HT-29 (cell line): ENCODE results near the gene RELN. TPM values are rescaled to one million over a fixed set of nuclear protein-coding genes. Genes with fewer than 3 reads are reported as not detected.

Experiments used
- DNase-seq: peaks from one replicate; pipeline ENCODE4 v3.0.0-alpha.2; 2015; ENCODE audit warnings: low spot score
- total RNA-seq: library from RNA; depleted of rRNA; stranded (reverse); fragments of >200 nt; shearing (Covaris generic); gene quantifications from 2 replicates; pipeline ENCODE4 v1.2.3, GENCODE V29; 2014

RELN gene
- total RNA-seq, 1 experiment from 2014 or later = not detected

DNA sequence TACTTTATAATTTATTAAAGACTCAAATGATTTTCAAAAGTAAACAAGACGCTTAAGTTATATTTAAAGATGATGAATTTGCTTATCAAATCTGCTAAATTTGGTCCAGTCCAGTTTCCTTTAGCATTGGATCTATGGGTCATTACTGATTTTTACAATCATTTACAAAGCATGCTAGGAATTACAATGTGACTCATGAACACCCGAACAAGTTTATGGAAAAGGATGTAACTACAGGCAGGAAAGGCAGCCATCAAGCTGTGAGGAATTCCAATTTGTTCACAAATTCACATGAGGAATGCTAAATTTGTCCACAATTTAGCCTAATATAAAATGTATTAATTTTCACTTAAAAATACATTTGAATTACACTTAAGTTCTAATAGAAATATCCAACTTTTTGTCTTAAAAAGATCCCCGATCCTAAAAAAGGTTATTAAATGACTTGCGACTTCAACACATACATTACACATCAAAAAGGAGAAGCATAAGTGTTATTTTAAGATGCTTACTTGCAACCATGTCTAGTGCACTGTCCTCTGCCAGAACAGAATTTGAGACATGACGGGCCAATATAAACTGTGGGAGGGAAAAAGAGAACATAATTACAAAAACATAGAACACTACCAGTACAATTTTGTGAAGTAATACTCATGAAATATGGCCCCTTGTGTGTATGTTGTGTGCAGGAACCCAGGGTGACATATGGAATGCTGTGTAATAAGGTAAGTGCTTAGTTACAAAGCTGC lies 349.3 kb downstream of the RELN start:
- no peak for DNase-seq

DNA sequence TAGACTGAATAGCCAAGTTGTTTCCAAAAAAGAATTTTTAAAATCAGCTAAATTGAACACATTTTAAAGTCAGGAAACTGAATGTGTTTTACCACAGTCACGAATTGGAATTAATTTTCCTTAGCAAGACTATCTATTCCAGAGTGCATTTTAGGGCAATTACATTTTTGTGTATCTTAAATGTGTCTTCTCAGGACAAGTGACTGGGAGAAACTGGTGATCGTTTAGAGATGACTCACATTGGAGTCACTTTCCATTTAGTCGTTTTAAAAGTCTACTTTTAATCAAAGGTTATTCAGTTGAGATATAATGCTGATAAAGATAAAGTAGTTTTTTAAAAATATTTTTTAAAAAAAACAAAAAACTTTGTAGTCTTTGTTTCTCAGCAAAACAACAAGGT lies 351.7 kb downstream of the RELN start:
- no peak for DNase-seq

DNA sequence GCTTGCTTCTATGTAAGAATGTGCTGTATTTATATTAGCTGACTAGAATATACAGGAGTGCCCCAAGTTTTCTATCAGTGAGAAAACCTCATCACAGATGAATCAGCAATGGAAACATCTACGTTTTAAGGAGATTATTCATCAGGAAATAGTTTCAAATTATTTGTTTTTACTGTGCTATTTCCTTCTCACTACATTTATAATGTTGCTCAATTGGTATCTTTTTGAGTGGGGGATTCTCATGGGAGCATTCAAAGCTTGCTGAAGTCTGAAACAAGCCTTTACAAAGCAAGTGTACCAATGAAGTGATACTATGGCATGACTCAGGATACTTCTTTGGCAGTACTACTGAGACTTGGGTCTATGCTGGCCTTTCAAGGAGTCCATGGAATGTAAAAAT lies 352.4 kb downstream of the RELN start:
- DNase-seq = no peak

DNA sequence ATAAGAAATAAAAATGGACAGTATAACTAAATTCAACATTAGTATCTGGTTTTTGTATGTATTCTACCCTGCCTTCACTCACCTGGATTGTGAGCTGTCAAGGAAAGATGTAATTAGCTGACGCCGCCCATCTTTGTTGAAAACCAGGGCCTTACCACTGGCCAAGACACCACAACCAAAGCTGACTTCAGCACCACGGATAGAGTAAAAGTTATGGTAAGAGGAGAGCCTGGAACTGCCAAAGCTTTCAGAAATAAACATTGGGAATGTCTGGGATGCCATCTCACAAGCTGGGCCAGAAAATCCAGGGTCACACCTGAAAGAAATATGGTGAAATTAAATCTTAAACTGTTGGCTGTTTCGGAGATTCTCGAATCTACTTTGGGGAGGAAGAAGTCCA lies 353.3 kb downstream of the RELN start:
- peak; percentile 51 for DNase-seq

DNA sequence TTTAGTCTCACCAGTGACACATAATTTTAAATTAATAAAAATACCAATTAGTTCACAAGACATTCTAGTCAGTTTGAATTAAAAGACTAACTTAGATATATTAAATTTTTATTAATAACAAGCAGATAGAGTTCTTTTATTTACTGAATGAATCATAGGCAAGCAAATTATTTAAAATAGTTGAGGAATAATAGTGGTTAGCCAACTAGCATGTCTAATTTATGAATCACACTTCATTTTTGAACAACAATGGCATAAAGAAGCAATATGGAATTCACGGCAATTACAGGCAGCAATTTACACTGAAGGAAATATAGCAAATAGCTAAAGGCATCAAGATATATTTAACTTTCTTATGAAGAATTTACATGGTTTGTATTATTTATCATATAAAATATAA lies 356.5 kb downstream of the RELN start:
- no peak for DNase-seq

DNA sequence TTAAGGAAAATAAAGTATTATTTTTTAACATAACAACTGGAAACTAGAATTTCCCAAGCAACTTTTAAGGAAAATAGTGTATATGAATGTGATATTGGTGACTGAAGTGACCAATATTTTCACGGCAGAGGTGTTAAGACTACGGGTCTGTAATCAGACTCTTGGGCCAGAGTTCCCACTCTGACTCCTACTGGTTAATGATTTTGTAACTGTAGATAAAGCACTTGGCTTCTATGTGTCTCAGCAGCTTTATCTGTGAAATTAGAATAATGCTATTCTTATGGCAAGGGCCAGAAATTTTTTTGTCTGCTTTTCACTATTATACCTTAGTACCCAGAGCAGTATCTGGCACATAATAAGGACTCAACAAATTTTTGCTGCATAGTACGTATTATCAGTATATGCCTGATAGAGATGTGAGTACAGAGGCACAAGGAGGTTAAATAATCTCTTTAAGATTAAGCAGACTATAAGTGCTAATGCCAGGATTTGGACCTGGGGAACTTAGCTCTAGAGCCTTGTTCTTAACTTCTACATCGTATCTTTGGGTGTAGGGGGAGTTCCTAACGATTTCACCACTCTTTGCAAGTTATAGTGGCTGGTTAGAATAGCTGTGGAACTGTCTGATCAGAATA lies 357.3 kb downstream of the RELN start:
- no peak for DNase-seq

DNA sequence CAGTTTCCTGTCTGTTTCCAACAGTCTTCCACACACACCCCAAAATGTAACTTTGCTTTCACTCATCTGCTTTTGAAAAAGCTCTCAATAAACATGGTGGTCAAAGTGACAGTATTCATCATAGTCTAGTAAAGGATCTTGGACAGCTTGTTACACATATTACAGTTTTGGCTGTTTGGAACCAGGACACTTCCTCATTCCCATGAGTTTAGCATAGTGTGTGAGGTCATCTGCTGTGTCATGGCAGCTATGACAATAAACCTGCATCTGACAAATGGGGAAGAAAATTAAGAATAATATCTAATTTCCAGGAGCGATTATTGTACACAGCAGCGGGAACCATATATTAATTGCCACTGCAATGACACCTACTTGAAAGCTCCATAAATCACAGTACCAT lies 359.1 kb downstream of the RELN start:
- DNase-seq = no peak

DNA sequence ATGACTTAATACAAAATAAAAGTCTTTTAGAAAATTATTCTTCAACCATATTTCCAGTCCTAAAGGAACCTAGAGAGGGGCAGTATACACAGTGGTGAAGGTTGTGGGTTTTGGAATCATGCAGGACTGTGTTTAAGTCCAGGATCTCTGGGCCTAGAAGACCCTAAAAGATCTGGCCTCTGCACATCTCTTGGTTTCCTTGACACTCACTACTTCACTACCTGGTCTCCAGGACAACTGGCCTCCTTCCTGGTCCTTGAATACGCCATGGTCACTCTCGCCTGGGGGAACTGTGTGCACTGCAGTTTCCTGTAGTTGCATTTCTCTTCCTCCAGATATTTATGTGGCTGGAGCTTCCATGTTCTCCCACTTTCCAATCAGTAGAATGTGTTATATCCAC lies 360.7 kb downstream of the RELN start:
- DNase-seq = no peak

DNA sequence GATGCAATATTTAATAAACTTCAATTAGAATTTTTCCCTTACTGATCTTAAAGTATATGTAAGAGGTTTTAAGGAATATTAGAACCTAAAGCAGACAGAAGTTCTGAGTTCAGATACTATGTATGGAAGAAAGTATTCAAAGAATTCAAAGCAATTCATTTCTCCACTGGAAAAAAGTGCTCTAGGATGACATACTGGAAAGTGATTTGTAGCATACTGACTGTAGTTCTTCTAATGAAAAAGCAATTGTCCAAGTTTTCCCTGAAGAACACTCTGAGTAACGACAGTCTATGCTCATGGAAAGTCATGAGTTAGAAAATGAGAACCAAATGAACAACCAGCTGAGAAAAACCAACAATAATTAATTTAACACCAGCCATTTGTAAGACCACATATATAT lies 362.7 kb downstream of the RELN start:
- no peak for DNase-seq

DNA sequence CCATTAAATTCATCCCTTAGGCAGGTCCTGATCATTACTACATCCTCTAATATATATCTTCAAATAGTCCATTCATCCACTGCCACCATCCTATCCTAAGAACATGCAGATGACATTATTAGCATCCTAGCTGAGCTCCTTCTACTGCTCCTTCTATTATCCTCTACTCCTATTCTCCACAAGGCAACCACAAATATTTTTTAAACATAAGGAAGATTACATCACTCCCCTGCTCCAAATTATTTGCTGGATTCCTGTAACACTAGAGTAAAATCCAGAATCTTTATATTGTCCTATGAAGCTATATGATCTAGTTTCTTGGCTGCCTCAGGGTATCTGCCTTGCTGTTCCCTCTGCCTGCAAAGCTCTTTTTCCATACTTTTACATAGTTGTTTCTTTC lies 367.2 kb downstream of the RELN start:
- DNase-seq = no peak

DNA sequence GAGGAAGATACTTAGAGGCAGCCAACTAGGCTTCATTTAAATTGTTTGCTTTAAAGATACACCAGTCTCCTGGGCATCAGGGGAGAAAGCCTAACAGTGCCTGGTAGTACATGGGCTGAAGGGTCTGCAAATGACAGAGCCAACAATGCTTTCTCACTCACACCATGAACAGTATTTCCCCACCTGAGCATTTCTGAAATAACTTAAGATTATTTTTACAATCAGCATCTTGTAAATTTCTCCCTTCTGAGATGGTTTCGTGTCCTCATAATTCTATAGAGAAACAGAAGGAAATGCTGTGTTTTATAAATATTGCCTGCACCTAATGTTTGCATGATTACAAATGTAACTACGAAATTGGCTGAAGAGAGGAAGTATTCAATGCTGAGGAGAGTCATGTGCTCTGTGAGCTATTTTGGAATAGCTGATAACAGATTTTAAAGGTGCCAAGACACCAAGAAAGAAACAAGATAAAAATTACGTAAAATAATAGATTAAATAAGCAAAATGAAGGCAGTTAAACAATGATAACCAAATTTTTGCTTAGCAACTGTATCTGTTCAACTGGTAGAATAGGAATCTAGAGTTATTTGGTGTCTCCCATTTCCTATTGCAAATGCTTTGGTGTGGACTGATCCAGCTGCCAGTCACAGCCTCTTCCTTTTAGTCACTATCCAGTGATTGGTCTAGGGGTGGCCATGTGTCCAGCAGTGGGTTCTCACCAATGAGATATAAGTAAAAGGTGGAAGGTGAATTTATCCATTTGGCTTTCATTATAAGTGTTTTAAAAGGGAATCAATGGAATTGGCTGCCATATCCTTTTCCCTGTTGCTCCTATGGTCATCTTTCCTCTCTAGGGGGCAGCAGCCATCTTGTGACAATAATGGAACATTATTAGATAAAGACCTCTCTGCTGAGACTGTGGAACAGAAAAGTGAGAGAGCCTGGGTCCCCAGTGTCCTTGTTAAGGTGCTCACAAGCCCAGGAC lies 375.5 kb downstream of the RELN start:
- peak; percentile 52 for DNase-seq

DNA sequence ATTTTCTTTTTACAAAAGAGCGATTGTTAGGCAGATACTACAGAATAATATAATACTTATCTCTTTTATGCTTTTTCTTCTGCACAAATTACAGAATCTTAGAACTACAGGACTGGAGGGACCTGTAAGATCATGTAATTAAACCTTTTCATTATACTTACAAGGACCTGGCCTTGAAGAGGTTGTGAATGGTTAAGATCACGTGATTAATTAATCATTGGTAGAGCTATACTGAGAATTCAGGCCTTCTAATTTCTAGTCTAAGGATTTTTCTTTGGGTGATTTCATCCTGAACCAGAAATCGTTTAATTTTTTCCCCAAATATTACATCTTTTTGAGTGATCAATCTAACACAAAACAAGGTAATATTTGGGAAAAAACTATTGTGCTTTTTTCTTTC lies 379.7 kb downstream of the RELN start:
- no peak for DNase-seq

DNA sequence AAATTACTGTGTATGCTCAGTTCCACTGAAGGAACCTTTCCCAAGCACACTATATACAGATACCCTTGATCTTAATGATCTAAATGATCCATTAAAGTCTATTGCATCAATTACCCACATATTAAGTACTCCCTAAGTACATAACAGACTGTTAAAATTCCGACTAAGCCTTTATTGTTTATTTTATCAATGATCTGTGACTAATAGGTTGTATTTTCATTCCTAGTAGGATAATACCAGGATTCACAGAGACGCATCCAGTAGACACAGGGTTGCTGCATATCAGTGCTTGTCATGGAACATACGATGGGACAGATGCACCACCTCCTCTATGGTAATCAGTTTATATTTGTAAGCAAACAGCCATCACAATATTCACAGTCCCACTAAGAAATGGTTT lies 383.8 kb downstream of the RELN start:
- DNase-seq = no peak

DNA sequence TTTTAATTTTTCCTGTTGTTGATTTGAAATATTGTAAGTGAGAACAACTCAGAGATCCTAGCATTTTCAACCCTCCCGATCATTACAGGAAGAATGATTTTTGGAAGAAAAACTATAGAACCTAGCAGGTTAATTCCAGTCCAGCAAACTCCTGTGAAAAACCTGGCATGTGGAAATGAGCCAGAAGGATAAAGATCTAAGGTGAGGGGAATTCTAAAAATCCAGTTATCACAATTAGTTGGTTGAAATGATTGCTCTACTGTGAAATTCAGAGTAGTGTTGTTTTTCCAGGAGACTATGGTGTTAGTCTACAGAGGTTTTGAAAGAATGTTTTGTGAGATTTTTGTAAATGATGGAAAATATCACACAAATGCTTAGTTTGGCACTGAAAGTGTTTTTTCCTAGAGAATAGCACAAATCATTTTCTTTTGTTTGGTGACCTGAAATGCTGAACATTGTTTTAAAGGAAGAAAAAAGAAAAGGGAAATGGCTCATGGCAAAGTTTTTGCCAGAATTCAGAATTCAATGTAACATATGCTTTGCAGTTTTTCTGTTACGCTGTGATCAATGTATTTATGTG lies 391.0 kb downstream of the RELN start:
- no peak for DNase-seq

DNA sequence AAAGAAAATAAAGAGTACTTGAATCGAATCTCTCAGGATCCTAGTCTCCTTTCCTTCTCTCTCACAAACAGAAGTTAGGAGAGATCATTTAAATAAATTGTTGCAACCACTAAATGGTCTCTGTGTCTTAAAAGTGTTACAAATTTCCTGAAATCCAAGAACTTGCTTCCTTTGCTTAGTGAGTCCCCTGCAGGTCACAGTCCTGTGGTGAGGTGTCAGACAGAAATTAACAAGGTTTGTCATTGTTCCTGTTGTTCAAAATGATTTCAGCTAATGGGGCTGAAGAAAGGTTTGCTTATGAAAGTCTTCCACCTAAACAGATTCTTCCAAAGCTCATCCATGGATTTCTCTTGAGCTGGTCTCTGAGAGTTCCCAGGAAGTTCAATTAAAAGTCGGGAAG lies 391.9 kb downstream of the RELN start:
- DNase-seq = no peak

DNA sequence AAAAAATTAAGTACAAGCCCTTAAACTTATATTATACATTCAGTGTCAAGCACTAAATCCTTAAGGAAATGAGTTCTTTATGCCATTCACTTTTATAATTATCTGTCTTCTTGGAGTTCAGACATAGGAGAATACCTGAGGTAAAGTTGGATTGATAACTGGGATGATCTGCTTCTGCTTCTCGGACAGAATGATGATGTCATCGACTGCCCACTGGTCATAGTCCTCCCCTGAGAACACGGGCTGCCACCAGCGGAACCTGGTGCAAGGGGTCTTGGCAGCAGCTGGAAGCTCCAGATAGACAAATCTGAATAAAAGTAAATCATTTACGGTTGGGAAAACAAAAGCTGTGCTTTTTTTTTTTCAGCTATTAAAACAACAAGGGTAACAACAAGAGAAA lies 395.3 kb downstream of the RELN start:
- no peak for DNase-seq

DNA sequence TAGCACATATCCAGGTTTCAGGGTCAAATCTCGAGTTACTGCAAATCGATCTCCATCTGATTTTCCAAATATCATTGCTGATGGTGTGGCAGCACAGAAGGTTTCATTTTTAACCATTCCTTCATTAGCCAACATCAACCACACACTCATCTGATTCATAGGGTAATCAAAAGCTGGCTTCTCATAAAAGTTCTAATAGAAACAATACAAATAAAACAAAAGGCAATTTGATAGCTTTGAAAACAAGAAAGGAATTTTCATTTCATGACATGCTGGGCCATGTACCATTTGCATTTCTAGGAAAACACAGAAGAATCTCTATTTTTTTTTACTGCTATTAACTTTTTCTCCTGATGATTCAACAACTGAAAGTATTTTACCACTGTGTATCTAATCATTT lies 395.8 kb downstream of the RELN start:
- DNase-seq = no peak

DNA sequence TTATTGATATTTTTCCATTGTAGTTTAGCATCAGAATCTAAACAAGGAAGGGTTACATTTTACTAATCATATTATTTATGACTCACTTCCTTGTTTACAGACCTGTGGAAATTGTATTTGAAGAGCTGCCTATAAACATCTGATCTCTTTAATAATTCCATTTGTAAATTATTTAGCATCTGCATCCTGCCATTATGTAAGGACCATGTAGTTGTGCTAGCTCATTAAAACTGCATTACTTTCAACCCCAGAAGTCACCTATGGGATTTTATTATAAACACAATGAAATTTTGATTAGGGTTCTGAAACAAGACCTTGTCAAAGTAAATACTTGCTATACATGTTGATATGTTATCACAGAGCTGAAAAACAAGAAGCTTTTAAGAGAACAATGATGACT lies 396.6 kb downstream of the RELN start:
- no peak for DNase-seq

DNA sequence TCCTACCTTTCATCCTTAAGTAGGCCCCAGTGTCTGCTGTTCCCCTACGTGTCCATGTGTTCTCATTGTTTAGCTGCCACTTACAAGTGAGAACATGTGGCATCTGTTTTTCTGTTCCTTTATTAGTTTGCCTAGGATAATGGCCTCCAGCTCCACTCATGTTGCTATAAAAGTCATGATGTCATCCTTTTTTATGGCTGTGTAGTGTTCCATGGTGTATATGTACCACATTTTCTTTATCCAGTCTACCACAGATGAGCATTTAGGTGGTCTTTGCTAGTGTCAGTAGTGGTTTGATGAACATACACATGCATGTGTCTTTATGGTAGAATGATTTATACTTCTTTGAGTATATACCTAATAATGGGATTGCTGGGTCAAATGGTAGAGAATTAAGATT lies 397.3 kb downstream of the RELN start:
- no peak for DNase-seq

DNA sequence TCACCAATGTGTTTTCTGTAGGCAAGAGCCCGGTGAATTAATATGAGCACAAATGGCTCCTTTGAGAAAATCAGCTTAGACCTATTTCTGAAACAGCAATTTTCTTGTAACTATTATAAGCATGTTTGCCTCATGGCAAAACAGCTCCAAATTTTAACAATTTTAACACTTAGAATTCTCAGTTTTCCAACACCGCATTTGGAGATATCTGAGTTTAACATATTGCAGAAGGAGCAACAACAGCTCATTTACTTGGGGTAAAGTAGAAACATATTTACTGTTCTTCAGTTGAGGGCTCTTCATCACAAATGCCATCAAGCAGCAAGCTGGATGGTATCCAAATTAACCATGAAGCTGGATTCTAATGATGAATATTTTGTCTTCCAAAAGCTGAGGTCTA lies 409.4 kb downstream of the RELN start:
- no peak for DNase-seq

DNA sequence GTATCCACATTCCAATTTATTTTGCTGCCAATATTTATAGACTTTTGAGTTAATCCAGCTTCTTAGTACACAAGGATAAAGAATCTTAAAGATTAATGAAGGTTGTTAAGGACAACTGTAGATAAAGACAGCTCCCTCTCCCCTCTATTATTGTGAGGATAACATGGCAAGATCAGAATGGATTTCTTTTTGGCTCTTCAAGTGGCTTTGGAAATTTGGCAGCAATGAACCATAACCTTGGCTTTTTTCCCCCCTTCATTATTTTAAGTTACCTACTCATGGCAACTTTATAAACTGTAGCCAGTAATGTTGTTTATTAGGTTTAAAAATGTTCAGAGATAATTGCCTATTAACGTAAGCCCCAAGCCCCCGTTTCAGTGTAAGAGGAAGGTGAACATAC lies 412.4 kb downstream of the RELN start:
- no peak for DNase-seq

DNA sequence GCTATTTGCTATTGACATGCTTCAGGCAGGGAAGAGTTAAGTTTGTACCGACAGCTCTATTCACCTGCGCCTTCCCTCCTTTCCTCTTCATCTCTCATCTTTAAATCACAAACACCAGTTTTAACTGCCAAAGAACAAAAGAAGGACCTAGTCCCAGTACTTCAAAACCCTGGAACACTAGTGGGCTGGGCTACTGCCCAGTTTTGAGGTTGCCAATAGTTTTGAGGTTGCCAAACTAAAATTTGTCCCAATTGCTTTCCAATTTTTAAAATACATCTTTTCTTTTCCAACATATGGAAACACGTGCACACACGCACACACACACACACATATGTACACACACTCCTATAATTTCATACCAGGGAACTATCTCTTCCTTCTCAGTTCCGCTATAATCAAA lies 412.8 kb downstream of the RELN start:
- DNase-seq = no peak
